Sigmoid colon (tissue), 7 donors: Measurements from ENCODE around the gene IRF4. TPM values are rescaled to one million over a fixed set of nuclear protein-coding genes. Genes with fewer than 3 reads are reported as not detected.

Source experiments
- DNase-seq: peaks from one replicate; pipeline ENCODE4 v3.0.0-alpha.2; 2019
- H3K27ac ChIP-seq, 4 donors: fragments of 200-600 bp; sonication (generic); one replicate each; pipeline ENCODE4 v1.5.1; 2016 to 2019; ENCODE audit warnings: mild to moderate bottlenecking in 1 of 4
- H3K27me3 ChIP-seq, 3 donors: fragments of 200-600 bp; sonication (generic); one replicate each; pipeline ENCODE4 v1.5.1; 2019; ENCODE audit warnings: mild to moderate bottlenecking in 1 of 3
- H3K36me3 ChIP-seq, 4 donors: fragments of 200-600 bp; sonication (generic); one replicate each; pipeline ENCODE4 v1.5.1; 2016 to 2019
- H3K4me1 ChIP-seq, 4 donors: fragments of 200-600 bp; sonication (generic); one replicate each; pipeline ENCODE4 v1.5.1; 2017 to 2019
- H3K4me3 ChIP-seq, 4 donors: fragments of 200-600 bp; sonication (generic); one replicate each; pipeline ENCODE4 v1.5.1; 2017 to 2019; ENCODE audit warnings: mild to moderate bottlenecking in 2 of 4, moderate library complexity in 1 of 4
- H3K9me3 ChIP-seq, 4 donors: fragments of 200-600 bp in 3 of 4; sonication (generic) in 3 of 4; one replicate each; pipeline versions ENCODE4 v1.5.1 to v1.6.1; 2013 to 2019
- EP300 ChIP-seq, 4 donors: sonication (generic); formaldehyde crosslinking; IDR thresholded peaks; one replicate each; pipeline ENCODE4 v1.6.1; 2017; ENCODE audit warnings: antibody characterized with exemption in 4 of 4
- POLR2A ChIP-seq, 2 donors: fragments of 450-650 bp; IDR thresholded peaks; one replicate each; pipeline ENCODE4 v1.6.1; 2016; ENCODE audit warnings: antibody characterized with exemption in 2 of 2, mild to moderate bottlenecking in 2 of 2, moderate library complexity in 2 of 2
- POLR2AphosphoS5 ChIP-seq, 4 donors: sonication (generic); formaldehyde crosslinking; IDR thresholded peaks; one replicate each; pipeline ENCODE4 v1.6.1; 2017; ENCODE audit warnings: antibody characterized with exemption in 4 of 4
- WGBS, 2 donors: extraction: QIAGEN DNeasy Blood & Tissue Kit; methylation state at CpG; one replicate each; pipeline ENCODE4 v1.1.7; 2013; 5-methylcytosine and 5-hydroxymethylcytosine counted together
- intact Hi-C: fragments of 100-400 bp; cut with DNase I; formaldehyde crosslinking; loops from one replicate; pipeline ENCODE4 v1.15.1; 2023
- polyA plus RNA-seq, 3 donors: library from polyadenylated mRNA; stranded (reverse); fragments of 200-250 nt; gene quantifications; one replicate each; pipeline ENCODE4 v1.2.3, GENCODE V29; 2013
- total RNA-seq, 4 donors: library from RNA; depleted of rRNA; stranded (reverse); fragments of >200 nt; gene quantifications; one replicate each; pipeline ENCODE4 v1.1.0, GENCODE V29; 2016
- TF ChIP-seq, protein P1 (sequence below), 4 experiments: fragments of 450-650 bp in 3 of 4; fragments of 200-600 bp in 1 of 4; IDR thresholded peaks; one replicate each; pipeline ENCODE4 v1.5.1; 2016 to 2019; ENCODE audit warnings: antibody characterized with exemption in 4 of 4, mild to moderate bottlenecking in 3 of 4, moderate library complexity in 2 of 4
- donor health status: healthy with polysubstance abuse.
- donor health status: Bipolar disorder and iron deficiency.
- donor health status: healthy.

Gene IRF4
- total and polyA plus RNA-seq, 7 donors: 0.28 to 9.3 (median 0.46) TPM

DNA sequence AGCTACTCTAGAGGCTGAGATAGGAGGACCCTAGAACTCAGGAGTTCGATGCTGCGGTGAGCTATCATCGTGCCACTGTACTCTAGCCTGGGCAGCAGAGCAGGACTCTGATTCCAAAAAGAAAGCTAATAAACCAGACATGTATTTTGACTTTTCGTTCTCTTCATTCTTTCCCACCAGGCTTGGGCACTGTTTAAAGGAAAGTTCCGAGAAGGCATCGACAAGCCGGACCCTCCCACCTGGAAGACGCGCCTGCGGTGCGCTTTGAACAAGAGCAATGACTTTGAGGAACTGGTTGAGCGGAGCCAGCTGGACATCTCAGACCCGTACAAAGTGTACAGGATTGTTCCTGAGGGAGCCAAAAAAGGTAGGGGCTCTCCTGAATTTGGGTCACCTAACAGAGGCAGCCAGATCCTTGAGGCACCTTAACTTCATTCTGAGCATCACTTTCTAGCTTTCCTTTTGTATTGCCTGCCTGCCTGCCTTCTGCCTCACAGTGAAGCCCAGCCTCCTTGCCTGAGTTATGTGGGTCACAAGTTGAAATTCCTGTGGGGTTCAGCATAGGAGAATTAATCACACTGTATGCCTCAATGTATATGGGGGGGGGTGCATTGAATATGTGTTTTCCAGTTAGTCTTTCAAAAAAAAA is 3.2 kb downstream of the IRF4 start:
- Histone ChIP-seq H3K36me3 (no peaks in the 10 kb centered on the region), H3K9me3 (no peaks in the 10 kb centered on the region), H3K27ac (no peak overlapping the region), H3K4me3 (no peak overlapping the region), H3K27me3 (peaks cover 26 to 70% (median 41%) of the 10 kb centered on the region in 3 donors), H3K4me1 (peaks cover 0 to 33% (median 29%) of the 10 kb centered on the region in 4 donors)
- WGBS, 2 donors: 89% methylated on average over 13 of the region's 13 CpGs
- no peak for DNase-seq
- TF ChIP-seq EP300 (IDR thresholded peaks at IDR 0.05) (no peak), POLR2A (IDR thresholded peaks at IDR 0.05) (no peak), POLR2AphosphoS5 (IDR thresholded peaks at IDR 0.05) (no peak)
- TF ChIP-seq, protein P1, sequence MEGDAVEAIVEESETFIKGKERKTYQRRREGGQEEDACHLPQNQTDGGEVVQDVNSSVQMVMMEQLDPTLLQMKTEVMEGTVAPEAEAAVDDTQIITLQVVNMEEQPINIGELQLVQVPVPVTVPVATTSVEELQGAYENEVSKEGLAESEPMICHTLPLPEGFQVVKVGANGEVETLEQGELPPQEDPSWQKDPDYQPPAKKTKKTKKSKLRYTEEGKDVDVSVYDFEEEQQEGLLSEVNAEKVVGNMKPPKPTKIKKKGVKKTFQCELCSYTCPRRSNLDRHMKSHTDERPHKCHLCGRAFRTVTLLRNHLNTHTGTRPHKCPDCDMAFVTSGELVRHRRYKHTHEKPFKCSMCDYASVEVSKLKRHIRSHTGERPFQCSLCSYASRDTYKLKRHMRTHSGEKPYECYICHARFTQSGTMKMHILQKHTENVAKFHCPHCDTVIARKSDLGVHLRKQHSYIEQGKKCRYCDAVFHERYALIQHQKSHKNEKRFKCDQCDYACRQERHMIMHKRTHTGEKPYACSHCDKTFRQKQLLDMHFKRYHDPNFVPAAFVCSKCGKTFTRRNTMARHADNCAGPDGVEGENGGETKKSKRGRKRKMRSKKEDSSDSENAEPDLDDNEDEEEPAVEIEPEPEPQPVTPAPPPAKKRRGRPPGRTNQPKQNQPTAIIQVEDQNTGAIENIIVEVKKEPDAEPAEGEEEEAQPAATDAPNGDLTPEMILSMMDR (IDR thresholded peaks at IDR 0.05): no peak
- intact Hi-C loops: no loop called here

DNA sequence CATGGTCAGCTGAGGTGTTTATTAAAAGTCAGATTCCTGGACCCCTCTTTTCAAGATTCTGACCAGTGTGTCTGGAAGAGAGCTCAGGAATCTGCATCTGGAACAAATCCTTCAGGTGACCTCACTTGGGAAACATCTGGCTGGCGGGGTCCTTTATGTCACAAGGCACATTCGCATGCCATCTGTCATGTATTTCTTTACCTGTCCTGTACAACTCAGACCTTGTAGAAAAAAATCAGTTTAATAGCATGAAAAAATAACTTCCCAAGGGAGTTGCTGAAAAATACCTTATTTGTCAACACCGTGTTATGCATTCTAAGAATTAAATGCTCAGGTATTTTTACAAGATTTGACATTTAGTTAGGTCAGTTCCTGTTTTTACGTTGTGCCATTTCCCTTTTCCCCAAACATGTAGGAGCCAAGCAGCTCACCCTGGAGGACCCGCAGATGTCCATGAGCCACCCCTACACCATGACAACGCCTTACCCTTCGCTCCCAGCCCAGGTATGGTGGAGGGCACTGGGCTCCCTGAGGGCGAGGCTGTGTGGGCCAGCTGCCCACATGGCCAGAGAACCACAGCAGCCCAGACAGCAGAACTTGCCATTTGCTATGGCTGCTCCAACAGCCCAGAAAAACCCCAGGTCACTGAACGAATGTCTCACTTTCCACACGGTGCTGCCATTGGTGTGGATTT is 4.0 kb downstream of the IRF4 start:
- Histone ChIP-seq H3K36me3 (no peaks in the 10 kb centered on the region), H3K9me3 (no peaks in the 10 kb centered on the region), H3K27ac (no peak overlapping the region), H3K27me3 (peaks cover 26 to 62% (median 37%) of the 10 kb centered on the region in 3 donors), H3K4me3 (no peak overlapping the region), H3K4me1 (peaks cover 0 to 33% (median 29%) of the 10 kb centered on the region in 4 donors)
- WGBS, 2 donors: 56 to 71% methylated on average over 10 of the region's 10 CpGs
- intact Hi-C loops: no loop called here
- no peak for DNase-seq
- no peak for TF ChIP-seq EP300 (IDR thresholded peaks at IDR 0.05)
- TF ChIP-seq POLR2A (IDR thresholded peaks at IDR 0.05): no peak

DNA sequence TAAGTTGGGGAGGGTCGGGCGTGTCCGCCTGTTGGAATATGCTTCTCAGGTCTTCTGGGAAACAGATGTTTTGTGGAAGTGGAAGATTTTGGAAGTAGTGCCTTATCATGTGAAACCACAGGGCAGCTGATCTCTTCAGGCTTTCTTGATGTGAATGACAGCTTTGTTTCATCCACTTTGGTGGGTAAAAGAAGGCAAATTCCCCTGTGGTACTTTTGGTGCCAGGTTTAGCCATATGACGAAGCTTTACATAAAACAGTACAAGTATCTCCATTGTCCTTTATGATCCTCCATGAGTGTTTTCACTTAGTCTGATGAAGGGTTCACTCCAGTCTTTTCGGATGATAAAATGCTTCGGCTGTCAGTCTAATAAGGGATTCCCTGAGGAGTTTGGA is 4.6 kb downstream of the IRF4 start:
- intact Hi-C loops: no loop called here
- DNase-seq: no peak
- Histone ChIP-seq H3K9me3 (no peaks in the 10 kb centered on the region), H3K4me3 (no peak overlapping the region), H3K27me3 (peaks cover 26 to 57% (median 34%) of the 10 kb centered on the region in 3 donors), H3K27ac (no peak overlapping the region), H3K4me1 (peaks cover 0 to 29% (median 26%) of the 10 kb centered on the region in 4 donors), H3K36me3 (no peaks in the 10 kb centered on the region)
- TF ChIP-seq, protein P1 (IDR thresholded peaks at IDR 0.05): no peak
- TF ChIP-seq POLR2AphosphoS5 (IDR thresholded peaks at IDR 0.05) (no peak), EP300 (IDR thresholded peaks at IDR 0.05) (no peak), POLR2A (IDR thresholded peaks at IDR 0.05) (no peak)
- 86 to 92% methylated on average over 6 of the region's 6 CpGs for WGBS, 2 donors

DNA sequence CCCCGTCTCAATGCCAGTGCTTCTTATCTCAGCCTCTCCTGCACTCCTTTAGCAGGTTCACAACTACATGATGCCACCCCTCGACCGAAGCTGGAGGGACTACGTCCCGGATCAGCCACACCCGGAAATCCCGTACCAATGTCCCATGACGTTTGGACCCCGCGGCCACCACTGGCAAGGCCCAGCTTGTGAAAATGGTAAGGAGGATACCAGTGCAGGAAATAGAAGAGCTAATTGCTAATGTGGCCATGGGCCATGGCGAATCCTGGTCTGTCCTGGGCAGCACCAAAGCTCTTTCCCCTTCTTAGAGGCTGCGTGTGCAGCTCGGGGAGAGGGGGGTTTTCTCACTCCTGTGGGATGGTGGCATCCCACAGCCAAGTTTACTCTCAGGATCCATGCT is 5.5 kb downstream of the IRF4 start:
- WGBS, 2 donors: 87 to 93% methylated on average over 13 of the region's 13 CpGs
- H3K27ac ChIP-seq: no peak overlapping the region
- intact Hi-C loops: no loop called here
- H3K4me3 ChIP-seq: no peak overlapping the region
- TF ChIP-seq, protein P1 (IDR thresholded peaks at IDR 0.05): no peak
- peaks cover 17 to 47% (median 24%) of the 10 kb centered on the region in 3 donors for H3K27me3 ChIP-seq
- H3K4me1 ChIP-seq: peaks cover 0 to 20% (median 17%) of the 10 kb centered on the region in 4 donors
- no peak for DNase-seq
- H3K9me3 ChIP-seq: no peaks in the 10 kb centered on the region
- no peaks in the 10 kb centered on the region for H3K36me3 ChIP-seq

DNA sequence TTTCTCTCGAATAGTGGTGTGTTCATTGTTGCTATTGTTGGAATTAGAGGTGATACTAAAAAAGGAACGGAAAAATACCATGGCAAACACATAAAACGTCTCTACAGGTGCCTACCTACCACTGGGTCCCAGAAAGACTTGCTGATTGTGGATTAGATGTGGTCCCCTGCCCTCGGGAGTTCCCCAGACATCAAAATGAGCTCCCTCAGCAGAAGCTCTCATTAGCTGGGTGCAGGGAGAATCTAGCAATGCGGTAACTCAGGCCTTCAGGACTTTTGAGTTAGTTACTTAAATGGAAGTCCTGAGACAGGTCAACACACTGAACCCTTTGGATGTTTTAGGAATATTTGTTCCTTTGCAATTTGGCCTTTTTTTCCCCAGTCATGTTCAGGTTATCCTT is 6.1 kb downstream of the IRF4 start:
- Histone ChIP-seq H3K4me1 (peaks cover 0 to 14% (median 11%) of the 10 kb centered on the region in 4 donors), H3K27ac (no peak overlapping the region), H3K9me3 (no peaks in the 10 kb centered on the region), H3K36me3 (no peaks in the 10 kb centered on the region), H3K27me3 (peaks cover 11 to 42% (median 19%) of the 10 kb centered on the region in 3 donors), H3K4me3 (no peak overlapping the region)
- 79 to 80% methylated on average over 5 of the region's 5 CpGs for WGBS, 2 donors
- no peak for TF ChIP-seq EP300 (IDR thresholded peaks at IDR 0.05)
- DNase-seq: no peak
- intact Hi-C loops: no loop called here
